Stimulated activated CD8-positive, alpha-beta memory T cell treated with anti-CD3 and anti-CD28 coated beads, Interleukin-12 subunit alpha, Interleukin-12 subunit beta, amount 100 ng/mL, for 24 hours (primary cell): ENCODE results near the gene CYP26B1.

ENCODE experiments used
- DNase-seq: peaks from one replicate; pipeline ENCODE4 v3.0.0-alpha.2; 2020; ENCODE audit errors: extremely low read depth

CYP26B1 gene

DNA sequence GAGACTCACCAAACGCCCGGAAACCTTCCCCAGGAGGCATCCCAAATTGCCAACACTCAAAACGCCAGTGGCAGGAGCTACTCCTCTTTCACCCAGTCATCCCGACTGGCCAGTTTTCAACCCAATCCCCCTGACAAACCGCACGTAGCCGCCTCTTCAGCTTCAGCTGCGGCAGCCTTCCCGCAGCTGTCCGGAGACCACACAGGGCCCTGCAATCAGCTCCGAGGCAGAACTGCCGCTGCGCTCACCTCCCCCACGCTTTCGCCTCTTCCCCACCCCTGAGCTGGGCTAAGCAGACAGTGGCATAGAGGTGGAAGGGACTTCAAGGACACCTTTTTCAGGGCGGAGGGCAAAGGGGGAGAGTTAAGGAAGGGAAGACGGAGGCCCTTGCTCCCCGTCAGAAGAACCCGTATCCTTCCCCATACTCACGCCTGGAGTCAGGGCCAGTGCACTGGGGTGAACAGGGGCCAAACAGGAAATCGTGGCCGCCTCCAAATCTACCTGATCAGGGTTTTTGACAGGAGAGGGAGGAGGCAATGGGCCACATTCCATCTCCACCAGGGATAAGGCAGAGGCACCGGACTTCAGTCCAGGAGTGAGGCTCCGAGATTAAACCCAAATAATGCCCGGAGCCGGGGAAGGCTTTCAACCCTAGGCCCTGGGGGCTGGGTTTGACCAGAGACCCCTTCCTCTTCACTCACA lies 16.9 kb downstream of the CYP26B1 start:
- no peak for DNase-seq

- DNase-seq, result no peak
These were observed 17.9 kb downstream of the CYP26B1 start for GRCh38 chr2:72129681-72130340.

GRCh38 chr2:72128843-72129227 lies 18.8 kb downstream of the CYP26B1 start:
- no peak for DNase-seq

- no peak for DNase-seq
These were observed 19.4 kb downstream of the CYP26B1 start for GRCh38 chr2:72128059-72128842.

GRCh38 chr2:72127401-72128058 lies 20.1 kb downstream of the CYP26B1 start:
- DNase-seq, result no peak

DNA sequence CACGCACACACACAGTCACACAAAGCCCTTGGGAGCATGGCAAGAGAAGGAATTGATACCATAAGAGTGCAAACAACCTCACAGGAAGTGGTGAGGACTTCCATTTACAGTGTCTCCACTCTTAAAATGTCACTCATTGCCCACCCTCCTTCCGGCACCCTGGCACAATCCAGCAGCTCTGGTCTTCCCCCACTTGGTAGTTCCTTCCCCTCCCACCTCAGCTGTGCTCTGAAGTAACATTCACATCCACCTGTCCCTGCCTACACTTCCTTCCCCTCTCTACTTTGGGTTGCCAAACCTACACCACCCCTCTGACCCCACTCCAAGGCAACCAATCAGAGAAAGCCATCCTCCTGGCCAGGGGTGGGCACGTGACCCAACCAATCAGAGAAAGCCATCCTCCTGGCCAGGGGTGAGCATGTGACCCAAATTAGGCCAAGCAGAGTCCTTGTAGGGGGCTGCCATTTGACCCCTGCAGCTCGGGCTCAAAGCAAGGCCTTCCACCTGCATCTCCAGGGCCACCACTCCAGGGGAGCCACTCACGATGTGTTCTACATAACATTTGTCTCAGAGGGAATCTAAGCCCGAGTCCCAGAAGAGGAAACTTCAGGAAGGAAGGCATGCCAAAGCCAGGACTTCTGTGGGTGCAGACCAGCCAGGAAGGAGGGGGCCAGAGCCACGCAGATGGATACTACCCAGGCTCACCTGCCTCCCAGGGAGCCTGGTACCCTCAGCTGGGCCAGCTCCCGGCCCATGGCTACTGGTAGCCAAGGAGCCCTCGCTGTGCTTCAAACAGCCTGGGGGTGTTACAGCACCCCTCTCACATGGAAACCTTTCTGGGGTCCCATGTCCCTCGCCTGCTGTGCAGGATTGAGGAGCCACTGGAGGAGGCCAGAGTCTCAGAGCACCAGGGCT lies 21.2 kb downstream of the CYP26B1 start:
- DNase-seq, result no peak

GRCh38 chr2:72124376-72124775 lies 23.3 kb downstream of the CYP26B1 start:
- no peak for DNase-seq

- no peak for DNase-seq
These were observed 26.5 kb downstream of the CYP26B1 start for GRCh38 chr2:72121153-72121552.

DNA sequence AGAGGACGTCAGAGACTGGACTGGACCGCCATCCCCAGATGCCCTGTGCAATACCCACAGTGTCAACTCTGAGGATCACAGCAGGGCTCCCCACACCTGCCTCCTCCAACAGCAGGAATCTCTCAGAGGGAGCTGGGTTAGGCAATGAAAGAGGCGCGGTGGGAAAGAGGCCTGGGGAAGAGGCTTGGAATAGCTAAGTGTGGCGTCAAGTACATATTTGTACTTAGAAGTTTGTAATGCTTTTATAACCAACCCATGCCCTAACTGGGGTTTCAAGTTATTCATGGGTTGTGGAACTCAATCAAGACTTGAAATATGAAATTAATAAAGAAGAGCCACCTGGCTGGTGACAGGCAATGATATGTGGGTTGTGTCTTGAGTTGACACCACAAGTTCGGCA lies 28.7 kb downstream of the CYP26B1 start:
- DNase-seq, result no peak

GRCh38 chr2:72118386-72118785 lies 29.3 kb downstream of the CYP26B1 start:
- DNase-seq, result no peak

DNA sequence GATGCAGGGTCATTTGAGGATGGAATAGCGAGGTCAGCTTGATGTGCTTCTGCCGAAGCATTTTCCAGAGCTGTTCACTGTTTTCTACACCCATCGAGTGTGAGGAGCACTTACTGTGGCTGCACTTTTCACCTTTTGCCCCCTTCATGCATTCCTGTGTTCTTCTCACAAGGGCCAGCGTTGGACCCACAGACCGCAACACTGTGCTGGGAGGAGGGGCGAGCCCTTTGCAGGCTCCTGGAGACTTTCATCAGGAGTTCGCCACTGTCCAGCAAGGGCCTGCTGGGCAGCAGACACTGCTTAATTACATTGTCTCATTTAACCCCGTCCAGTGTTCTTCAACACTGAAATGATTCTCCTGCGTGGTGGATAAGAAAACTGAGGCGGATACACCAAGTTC lies 29.9 kb downstream of the CYP26B1 start:
- no peak for DNase-seq

GRCh38 chr2:72117029-72117428 lies 30.6 kb downstream of the CYP26B1 start:
- DNase-seq, result no peak

GRCh38 chr2:72116081-72116533 lies 31.6 kb downstream of the CYP26B1 start:
- no peak for DNase-seq

DNA sequence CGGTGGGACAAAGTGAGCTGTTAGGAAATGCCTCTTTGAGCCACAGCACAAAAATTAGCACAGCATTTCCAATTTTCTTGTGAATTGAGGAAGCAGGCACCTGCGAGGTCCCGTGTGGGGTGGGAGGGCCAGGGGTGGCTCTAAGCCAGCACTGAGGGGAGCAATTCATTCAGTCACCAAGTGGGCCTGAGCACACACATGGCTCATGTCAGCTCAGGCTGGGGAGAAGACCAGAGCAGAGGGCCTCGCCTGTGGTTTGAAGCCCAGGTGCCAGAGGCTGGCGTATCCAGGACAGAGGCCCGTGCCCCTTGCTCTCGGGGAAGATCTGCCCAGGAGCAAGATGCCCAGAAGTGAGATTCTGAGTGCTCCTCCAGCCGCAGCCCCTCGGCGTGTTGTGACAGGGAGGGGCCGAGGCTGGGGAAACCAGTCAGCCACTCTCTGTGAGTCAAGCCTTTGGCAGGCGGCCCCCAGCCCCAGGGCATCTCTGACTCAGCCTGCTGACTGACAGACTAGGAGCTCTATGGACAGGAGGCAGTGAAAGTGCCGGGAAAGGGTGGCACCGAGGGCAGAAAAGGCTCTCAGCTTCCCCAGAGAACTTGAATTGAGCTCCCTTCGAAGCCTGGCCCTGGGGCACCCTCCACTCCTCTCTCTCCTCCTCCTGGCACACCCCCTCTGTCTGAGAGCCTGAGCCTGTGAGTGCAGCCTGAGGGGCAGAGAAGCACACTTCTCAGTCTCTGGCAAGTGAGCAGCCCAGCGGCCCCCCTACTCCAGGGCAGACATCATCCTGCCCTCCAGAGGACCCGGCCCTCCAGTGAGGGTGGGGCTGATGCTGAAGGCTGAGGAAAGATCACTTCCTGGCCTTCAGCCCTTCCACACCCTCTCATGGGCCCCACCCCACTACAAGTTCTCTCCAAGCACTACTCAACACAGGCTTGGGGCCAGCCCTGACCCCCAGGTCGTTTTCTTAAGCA lies 32.3 kb downstream of the CYP26B1 start:
- DNase-seq, result no peak

GRCh38 chr2:72114693-72115051 lies 33.0 kb downstream of the CYP26B1 start:
- DNase-seq, result no peak

DNA sequence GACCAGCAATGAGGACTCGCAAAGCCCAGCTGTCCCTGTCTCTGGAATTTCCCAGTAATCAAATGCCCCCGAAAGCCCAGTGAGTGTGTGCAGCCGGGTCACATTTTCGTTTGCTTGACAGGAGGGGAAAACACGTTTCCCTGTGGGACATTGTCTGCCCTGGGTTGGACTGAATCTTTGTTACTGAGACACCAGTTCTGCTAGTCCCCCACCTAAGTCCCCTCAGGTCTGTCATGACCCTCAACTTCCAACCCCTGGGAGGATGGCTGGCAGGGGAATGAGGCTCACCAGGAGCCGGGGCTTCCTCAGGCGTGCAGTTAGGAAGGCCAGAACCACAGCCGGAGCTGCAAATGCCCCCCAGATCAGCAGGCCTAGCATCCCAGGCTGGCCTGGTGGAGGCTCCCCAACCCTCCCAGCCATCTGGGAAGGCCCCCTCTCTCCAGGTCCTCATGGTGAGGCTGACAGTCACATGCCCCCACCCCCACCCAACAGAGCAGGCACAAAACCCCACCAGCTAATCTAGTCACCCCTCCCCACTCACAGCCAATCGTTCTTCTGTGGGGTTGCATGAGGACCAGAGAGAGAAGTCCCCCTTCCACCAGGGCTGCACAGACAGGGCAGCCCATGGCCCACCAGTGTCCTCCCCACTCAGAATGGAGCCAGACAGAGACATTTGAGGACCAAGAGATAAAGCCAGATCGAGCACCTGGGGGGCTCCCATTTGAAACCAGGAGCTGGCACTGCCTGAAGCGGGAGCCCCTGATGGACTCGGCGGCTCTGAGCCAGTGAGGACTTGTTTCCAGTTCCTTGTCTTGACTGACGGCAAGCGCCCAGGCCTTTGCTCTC lies 33.6 kb downstream of the CYP26B1 start:
- DNase-seq, result no peak

GRCh38 chr2:72112981-72113846 lies 34.4 kb downstream of the CYP26B1 start:
- DNase-seq, result no peak

GRCh38 chr2:72112401-72112800 lies 35.3 kb downstream of the CYP26B1 start:
- no peak for DNase-seq
